GM23248 (cell line): ENCODE results near the gene C1QB.

ENCODE experiments used
- EZH2 ChIP-seq: fragments of 200-600 bp; sonication (generic); IDR thresholded peaks from 2 replicates; pipeline ENCODE4 v1.6.1; 2018; ENCODE audit warnings: antibody characterized with exemption, mild to moderate bottlenecking; ENCODE audit not compliant: insufficient read depth, poor library complexity, severe bottlenecking
- EZH2phosphoT487 ChIP-seq: fragments of 200-600 bp; sonication (generic); IDR thresholded peaks from 2 replicates; pipeline ENCODE4 v1.6.1; 2018; ENCODE audit warnings: antibody characterized with exemption, moderate library complexity, mild to moderate bottlenecking, low read depth; ENCODE audit not compliant: insufficient read depth

DNA sequence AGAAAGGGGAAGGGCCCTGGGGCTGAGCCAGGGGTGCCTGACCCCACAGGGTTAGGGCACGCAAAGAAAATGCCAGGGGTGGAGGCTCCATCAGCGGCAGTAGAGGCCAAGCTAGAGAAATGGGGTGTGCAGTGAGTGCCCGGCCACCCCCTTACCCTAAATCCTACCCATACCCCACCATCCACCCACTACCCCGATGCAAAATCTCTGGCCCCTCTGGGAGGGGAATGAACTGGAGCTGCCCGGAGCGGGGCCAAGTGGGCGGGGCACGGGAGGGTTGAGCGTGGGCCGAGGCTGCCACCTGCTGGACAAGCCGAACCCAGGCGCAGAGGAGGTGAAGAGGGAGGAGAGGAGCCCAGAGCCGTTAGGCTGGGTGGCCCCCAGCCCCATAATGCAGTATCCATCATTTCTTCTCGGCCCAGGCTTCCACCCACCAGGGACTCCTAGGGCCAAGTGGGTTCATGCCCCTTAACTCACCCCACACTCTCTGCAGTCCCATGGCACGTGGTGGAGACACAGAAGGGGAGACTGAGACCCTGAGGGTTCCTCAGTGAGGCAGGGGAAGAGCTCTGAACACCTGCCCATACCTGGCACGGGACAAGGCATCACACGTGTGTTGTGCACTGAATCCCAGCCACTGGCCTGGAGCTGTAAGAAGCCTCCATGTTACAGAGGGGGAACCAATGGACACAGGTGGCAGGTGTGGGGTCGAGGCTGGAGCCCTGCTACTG, 11.0 kb upstream of the C1QB start:
- TF ChIP-seq EZH2phosphoT487 (no peak), EZH2 (no peak)
